AG09319 (cell line): ENCODE results near the gene BTBD2.

ENCODE experiments used
- DNase-seq: peaks from one replicate; pipeline ENCODE4 v3.0.0-alpha.2; 2010; ENCODE audit warnings: low read depth; ENCODE audit errors: extremely low read depth
- CTCF ChIP-seq: IDR thresholded peaks from 2 replicates; pipeline ENCODE4 v1.5.1; 2011; ENCODE audit warnings: low read depth, mild to moderate bottlenecking, inconsistent platforms, low read length, moderate library complexity

BTBD2 gene

GRCh38 chr19:1942934-1943555, 72.5 kb downstream of the BTBD2 start:
- no peak for DNase-seq
- TF ChIP-seq CTCF = no peak

- DNase-seq = no peak
Observed at GRCh38 chr19:1942078-1942933, 73.2 kb downstream of the BTBD2 start.

GRCh38 chr19:1941146-1942077, 74.1 kb downstream of the BTBD2 start, which contains the start of gene CSNK1G2:
CSNK1G2 (plus strand) TSS chr19:1941172; CDS start chr19:1969773, 28,601 bp downstream.
- no peak for DNase-seq
- no peak; the same call in 1 of the 2 replicates for TF ChIP-seq CTCF

More at GRCh38 chr19:1942078-1942933, 73.2 kb downstream of the BTBD2 start:
- TF ChIP-seq CTCF = no peak

GRCh38 chr19:1938071-1938470, 77.4 kb downstream of the BTBD2 start:
- no peak for DNase-seq
- no peak for TF ChIP-seq CTCF

GRCh38 chr19:1936916-1937610, 78.5 kb downstream of the BTBD2 start:
- no peak for TF ChIP-seq CTCF
- no peak for DNase-seq

- DNase-seq = no peak
- TF ChIP-seq CTCF = no peak
Observed at GRCh38 chr19:1936430-1936829, 79.1 kb downstream of the BTBD2 start.
